ENCODE data around the gene SP140. TPM values are rescaled to one million over a fixed set of nuclear protein-coding genes. Genes with fewer than 3 reads are reported as not detected.

SP140 gene
- total and polyA plus RNA-seq, 2 of the 8 experiments (the other 6 are each of a cell fraction or from before 2014, with no cell fraction given): 0.23 to 1.3 TPM

DNA sequence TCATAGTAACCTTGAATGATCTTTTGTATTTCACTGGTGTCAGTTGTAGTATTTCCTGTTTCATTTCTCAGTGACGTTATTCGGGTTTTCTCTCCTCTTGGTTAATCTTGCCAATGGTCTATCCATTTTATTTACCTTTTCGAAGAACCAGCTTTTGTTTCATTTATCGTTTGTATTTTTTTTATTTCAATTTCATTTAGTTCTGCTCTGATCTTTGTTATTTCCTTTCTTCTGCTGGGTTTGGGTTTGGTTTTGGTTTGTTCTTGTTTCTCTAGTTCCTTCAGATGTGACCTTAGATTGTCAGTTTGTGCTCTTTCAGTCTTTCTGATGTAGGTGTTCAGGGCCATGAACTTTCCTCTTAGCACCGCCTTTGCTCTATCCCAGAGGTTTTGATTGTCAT, 36.7 kb downstream of the SP140 start:
- TF ChIP-seq TCF12 (IDR thresholded peaks at IDR 0.05; ENCODE audit: low read depth, low read length) (no peak), KDM5A (IDR thresholded peaks at IDR 0.05; ENCODE audit: low read length) (no peak), RNF2 (IDR thresholded peaks at IDR 0.05; ENCODE audit: borderline replicate concordance, low read depth, low read length, missing control alignments, poor library complexity, severe bottlenecking) (no peak), FOSL1 (IDR thresholded peaks at IDR 0.05; ENCODE audit: insufficient read depth, low read depth, low read length) (no peak), GABPA (IDR thresholded peaks at IDR 0.05; ENCODE audit: borderline replicate concordance, insufficient read depth, low read length) (no peak), HDAC2 (IDR thresholded peaks at IDR 0.05; ENCODE audit: borderline replicate concordance in 1 of 2, low read depth in 2 of 2, low read length in 2 of 2) (no peak), SP2 (IDR thresholded peaks at IDR 0.05; ENCODE audit: low read length) (no peak)
- no peak overlapping the region for H2AK5ac ChIP-seq (ENCODE audit: low read depth, low read length)
- no peaks in the 10 kb centered on the region for H3K79me1 ChIP-seq (ENCODE audit: low read depth, low read length)
- ChIA-PET CTCF (ENCODE audit: partially characterized antibody) (no interaction called here), POLR2A (ENCODE audit: partially characterized antibody) (no interaction called here)
- H3K56ac ChIP-seq (replicated peaks; ENCODE audit: insufficient read length, low read depth, low read length): no peak overlapping the region
- H3K23ac ChIP-seq (ENCODE audit: insufficient read length): no peak overlapping the region
- no peak overlapping the region for H2BK15ac ChIP-seq (ENCODE audit: low read length)
- no peaks in the 10 kb centered on the region for H3K36me3 ChIP-seq (ENCODE audit: control insufficient read depth in 2 of 4, insufficient read depth in 4 of 4, low read length in 3 of 4)
- H3K14ac ChIP-seq (ENCODE audit: insufficient read length): no peak overlapping the region
- DNase-seq (ENCODE audit: low read depth in 1 of 2, low spot score in 2 of 2) (no peak), FAIRE-seq (no peak)
- H2BK120ac ChIP-seq (replicated peaks; ENCODE audit: low read depth, low read length): no peak overlapping the region
- no peak overlapping the region for H3K4ac ChIP-seq (replicated peaks; ENCODE audit: insufficient read length, low read depth, low read length)
- no peak overlapping the region for H3K18ac ChIP-seq (ENCODE audit: extremely low read depth, low read length)
- H4K5ac ChIP-seq (ENCODE audit: insufficient read length, low read depth, low read length): no peak overlapping the region
- no peak overlapping the region for H3K9ac ChIP-seq (replicated peaks in 1 of 4; ENCODE audit: extremely low read depth in 1 of 4, low read depth in 3 of 4, low read length in 3 of 4)
- no peak overlapping the region for H4K8ac ChIP-seq (ENCODE audit: extremely low read depth, insufficient read depth, low read length)
- no peak overlapping the region for H2BK5ac ChIP-seq (ENCODE audit: low read depth, low read length)
- 92% methylated on average over 5 of the region's 5 CpGs; no CpG with 5 or more reads in 1 of the 2 experiments for WGBS, 2 experiments (ENCODE audit: extremely low coverage in 1 of 2, insufficient coverage in 1 of 2, insufficient read length in 1 of 2, insufficient replicate concordance in 2 of 2, low coverage in 1 of 2, low lambda C conversion rate in 2 of 2, missing lambda C conversion rate in 1 of 2)
- no peaks in the 10 kb centered on the region for H3K27me3 ChIP-seq (replicated peaks in 1 of 4; ENCODE audit: control insufficient read depth in 3 of 4, extremely low read depth in 1 of 4, insufficient read depth in 3 of 4, low read length in 3 of 4)
- H2BK20ac ChIP-seq (ENCODE audit: low read length): no peak overlapping the region
- H3K4me3 ChIP-seq (ENCODE audit: extremely low read depth in 1 of 4, insufficient read depth in 2 of 4, low read depth in 3 of 4, low read length in 4 of 4): no peak overlapping the region
- H4K91ac ChIP-seq (replicated peaks; ENCODE audit: insufficient read length, low read length): no peak overlapping the region
- no peaks in the 10 kb centered on the region for H3K79me2 ChIP-seq (ENCODE audit: control insufficient read depth in 1 of 2, insufficient read depth in 2 of 2, low read length in 2 of 2)
- peaks cover 0 to 2% (median 0%) of the 10 kb centered on the region in 4 experiments; a peak in 1 of 7 replicates for H3K4me1 ChIP-seq (replicated peaks in 1 of 4; ENCODE audit: control insufficient read depth in 3 of 4, insufficient read depth in 4 of 4, low read length in 3 of 4)
- no peaks in the 10 kb centered on the region for H3K9me3 ChIP-seq (ENCODE audit: insufficient read depth in 2 of 2, low read depth in 1 of 2, low read length in 1 of 2)
- H3K4me2 ChIP-seq (ENCODE audit: insufficient read depth in 1 of 2, low read depth in 2 of 2, low read length in 2 of 2): no peak overlapping the region
- no peaks in the 10 kb centered on the region for H4K20me1 ChIP-seq (replicated peaks in 1 of 2; ENCODE audit: control insufficient read depth in 1 of 2, insufficient read depth in 2 of 2, low read length in 2 of 2)
- H2AFZ ChIP-seq (ENCODE audit: low read length): no peak overlapping the region
- no peaks in the 10 kb centered on the region for H3K23me2 ChIP-seq (ENCODE audit: low read depth, low read length)
- no peak overlapping the region for H3K27ac ChIP-seq (ENCODE audit: low read depth, low read length)
- H2BK12ac ChIP-seq (ENCODE audit: low read depth, low read length): no peak overlapping the region
